HG03575 (cell line): ENCODE measurements around the gene RAD54L2.
"Not testable (repeated sequence)": the region's sequence is repeated elsewhere in the genome, so short reads cannot be mapped to it uniquely, and the experiment has no call there.

Source experiments
- ATAC-seq: cut with Tn5 transposase; IDR thresholded peaks from one replicate; pipeline ENCODE4 v1.9.1; 2021; ENCODE audit not compliant: unreplicated experiment, insufficient number of reproducible peaks, low FRiP score; ENCODE audit errors: extremely low read depth

The RAD54L2 gene

DNA sequence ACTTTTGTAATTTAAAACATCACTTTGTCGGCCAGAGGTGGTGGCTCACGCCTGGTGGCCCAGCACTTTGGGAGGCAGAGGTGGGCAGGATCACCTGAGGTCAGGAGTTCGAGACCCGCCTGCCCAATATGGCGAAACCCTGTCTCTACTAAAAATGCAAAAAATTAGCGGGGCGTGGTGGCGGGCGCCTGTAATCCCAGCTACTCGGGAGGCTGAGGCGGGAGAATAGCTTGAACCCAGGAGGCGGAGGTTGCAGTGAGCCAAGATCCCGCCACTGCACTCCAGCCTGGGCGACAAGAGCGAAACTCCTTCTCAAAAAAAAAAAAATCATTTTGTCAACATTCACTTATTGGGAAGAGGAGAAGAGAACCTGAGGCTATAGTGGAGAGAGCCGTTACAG, 888 bp upstream of the RAD54L2 start:
- ATAC-seq = not testable (repeated sequence)

DNA sequence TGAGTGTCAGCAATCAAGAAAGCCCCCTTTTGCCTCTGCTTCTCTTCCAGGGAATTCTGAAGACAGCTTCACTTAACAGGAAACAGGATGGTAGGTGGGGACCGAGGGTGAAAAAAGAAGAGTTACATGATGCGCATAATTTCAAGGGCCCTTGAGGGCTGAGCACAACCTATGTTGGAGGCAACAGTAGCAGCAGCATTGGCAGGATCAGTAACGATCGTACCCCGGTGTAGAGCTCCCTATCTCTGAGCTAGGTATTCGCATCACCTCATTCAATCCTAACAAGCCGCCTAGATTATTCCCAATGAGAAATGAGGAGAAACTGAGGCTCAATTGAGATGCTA, 432 bp upstream of the RAD54L2 start:
- ATAC-seq = no peak

DNA sequence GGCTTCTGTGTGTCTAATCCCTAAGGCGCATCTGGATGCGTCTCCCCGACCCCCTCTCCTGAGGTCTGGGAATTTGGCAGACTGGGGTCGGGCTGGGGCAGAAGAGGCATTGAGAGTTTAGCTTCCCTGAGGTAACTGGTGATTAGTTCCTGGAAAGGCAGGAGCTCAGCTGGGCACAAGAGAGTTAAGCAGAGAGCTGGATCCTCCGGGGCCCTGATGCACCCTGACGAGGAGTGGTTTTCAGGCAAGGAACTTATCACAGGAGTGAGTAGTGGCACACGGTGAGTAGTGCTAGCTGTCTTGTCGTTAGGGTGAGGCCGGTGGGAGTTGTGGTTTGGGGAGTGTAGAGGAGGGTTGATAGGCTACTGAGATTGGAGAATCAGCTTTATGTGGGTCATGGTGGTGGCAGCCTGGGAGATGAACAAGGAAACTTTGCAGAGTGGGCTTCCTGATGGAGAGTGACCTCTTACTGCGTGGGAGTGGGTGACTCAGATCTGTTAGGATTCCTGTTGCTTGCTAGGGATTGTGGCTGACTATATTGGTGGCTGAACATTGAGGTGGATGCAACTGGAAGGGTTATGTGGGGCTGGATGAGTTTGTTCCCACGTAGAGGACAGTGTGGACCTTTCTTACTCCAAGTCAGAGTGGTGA, 897 bp downstream of the RAD54L2 start:
- ATAC-seq = no peak

DNA sequence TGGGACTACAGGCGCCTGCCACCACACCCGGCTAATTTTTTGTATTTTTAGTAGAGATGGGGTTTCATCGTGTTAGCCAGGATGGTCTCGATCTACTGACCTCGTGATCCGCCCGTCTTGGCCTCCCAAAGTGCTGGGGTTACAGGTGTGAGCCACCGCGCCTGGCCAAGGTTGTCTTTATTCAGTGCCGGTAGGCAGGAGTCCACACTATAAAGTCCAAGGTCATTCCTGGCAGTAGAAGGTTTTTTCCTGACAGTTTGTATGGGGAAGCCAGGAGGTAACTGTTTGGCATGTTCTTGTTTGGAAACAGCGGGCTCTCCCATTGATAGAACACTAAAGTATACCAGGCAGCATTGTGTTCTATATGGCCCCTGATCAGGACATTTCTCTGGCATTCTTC, 4.1 kb downstream of the RAD54L2 start:
- ATAC-seq = not testable (repeated sequence)

DNA sequence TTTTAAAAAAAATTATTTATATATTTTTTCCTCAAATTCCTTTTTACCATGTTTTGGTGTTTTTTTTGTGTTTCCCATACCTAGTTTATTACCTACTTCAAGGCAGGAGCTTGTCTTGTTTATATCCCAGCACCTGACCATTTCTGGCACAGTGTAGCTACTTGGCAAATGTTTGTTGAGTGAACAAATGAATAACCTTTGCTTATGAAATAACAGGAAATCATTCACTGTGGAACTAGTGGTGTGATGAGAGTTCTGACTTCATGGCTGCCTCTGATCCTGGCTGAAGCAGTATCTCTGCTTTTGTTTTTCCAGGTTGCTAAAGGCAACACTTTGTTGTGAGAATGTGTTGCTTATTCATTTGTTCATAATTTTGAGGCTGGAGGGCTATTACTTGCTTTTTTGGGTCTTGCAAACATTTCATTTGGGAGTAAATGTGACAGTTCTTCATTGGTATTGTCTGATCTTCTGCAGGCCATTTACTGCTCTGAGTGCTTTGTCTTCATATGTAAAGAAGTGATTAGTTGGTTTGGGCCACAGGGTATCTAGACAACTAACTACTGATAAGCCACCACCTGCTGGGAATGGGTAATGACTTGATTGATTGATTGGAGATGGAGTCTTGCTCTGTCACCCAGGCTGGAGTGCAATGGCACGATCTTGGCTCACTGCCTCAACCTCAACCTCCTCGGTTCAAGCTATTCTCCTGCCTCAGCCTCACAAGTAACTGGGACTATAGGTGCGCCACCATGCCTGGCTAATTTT, 5.7 kb downstream of the RAD54L2 start:
- no peak for ATAC-seq

DNA sequence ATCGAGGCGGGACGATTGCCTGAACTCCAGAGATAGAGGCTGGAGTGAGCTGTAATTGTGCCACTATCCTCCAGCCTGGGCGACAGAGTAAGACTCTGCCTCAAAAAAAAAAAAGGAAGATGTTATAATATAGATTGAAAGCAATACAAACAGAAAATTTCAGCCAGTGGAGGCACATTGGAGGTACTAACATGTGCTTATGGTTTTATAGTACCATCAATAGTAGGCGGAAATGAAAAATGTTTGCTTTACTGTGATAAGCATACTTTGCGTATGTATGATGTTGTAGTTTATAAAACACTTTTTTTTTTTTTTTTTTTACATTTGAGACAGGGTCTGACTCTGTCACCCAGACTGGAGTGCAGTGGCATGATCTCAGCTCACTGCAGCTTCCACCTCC, 8.8 kb downstream of the RAD54L2 start:
- ATAC-seq = no peak

DNA sequence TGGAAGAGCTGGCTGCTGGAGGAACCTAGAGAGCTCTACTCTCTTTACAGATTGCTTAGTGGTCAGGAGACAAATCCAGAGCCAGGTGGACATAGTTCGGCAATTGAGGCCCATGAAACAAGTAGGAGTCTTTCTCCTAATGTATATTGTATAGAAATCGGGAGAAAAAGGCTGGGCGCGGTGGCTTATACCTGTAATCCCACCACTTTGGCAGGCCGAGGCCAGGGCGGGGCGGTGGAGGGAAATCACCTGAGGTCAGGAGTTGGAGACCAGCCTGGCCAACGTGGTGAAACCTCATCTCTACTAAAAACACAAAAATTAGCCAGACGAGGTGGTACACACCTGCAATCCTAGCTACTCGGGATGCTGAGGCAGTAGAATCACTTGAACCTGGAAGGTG, 10.8 kb downstream of the RAD54L2 start:
- ATAC-seq = no peak

DNA sequence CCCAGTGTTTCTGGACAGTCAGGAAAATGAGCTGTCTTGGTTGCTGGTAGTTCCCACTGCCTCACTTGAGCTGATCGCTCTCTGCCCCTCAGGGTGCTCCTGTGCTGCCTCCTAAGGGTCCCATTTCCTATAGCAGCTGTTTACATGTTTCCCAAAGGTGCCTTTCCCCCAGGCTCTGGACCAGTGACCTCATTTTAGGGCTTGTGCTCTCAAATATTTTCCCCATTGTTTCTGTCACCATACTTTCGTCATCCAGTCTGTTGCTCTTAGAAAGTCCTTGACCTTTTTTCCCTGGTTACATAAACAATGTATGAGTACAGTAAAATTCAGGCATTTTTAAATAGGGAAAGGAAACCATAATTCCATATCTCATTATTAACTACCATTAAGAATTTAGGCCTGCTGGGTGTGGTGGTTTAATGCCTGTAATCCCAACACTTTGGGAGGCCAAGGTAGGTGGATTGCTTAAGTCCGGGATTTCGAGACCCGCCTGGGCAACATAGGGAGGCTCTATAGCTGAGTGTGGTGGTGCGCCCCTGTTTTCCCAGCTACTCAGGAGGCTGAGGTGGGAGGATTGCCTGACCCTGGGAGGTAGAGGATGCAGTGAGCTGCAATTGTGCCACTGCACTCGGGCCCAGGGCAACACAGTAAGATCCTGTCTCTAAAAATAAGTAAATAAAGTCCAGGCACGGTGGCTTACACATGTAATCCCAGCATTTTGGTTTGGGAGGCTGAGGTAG, 11.7 kb downstream of the RAD54L2 start:
- no peak for ATAC-seq

DNA sequence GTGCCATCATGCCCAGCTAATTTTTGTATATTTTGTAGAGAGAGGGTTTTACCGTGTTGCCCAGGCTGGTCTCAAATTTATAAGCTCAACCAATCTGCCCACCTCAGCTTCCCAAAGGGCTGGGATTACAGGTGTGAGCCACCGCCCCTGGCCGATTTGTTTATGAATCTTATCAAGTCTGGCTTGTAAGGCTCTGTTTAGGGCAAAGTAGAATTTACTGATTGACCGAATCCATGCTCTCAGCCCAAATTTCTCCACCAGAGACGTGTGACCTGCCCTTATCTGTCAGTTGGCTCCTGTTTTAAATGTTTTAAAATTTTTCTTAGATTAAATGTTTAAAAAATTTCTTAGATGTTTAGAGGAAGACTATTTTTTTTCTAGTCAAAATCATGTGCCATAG, 19.5 kb downstream of the RAD54L2 start:
- ATAC-seq = no peak

DNA sequence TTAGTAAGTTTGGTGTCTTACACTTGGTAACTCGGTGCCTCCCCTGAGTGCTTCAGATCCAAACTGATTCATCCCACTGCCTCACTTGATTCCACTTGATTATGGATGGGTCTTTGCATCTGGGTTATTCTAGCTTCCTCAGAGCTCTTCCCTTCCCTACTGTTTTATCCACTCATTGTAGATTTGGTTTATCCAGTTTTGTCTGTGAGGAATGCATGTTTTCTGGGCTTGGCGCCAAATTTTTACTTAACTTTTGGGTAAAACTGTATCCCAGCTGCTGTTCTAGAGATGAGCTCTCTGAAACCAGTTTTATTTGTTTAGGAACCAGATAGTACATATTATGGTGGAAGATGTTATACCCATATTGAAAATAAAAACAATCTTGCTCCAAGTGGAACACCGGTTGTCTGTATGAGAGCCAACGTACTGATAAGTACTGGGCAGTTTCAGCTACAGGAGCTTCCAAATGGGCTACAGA, 20.9 kb downstream of the RAD54L2 start:
- no peak for ATAC-seq

DNA sequence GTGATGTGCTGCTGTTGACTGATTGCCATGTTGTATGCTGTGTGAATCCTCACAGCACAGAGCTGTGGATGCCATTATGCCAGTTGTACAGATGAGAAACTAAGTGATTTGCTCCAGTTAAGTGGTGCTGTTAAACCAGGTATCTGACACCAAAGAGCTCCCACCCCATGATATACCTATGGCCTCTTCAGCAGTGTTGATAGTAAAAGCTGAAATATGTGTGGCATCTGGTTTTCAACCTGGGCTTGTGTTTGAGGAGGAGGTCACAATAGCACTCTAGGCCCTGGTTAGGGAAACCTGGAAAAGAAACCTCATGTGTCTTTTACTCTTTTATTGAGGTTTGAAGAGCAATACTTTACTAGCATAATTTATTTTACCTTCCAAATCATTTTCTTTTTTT, 21.4 kb downstream of the RAD54L2 start:
- no peak for ATAC-seq

DNA sequence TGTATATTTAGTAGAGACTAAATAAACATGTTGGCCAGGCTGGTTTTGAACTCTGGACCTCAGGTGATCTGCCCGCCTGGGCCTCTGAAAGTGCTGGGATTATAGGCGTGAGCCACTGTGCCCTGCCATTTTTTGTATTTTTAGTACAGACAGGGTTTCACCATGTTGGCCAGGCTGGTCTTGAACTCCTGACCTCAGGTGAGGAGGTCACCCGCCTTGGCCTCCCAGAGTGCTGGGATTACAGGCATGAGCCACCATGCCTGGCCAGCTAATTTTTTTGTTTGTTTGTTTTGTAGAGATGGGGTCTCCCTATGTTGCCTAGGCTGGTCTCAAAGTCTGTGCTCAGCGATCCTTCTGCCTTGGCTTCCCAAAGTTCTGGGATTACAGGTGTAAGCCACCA, 23.9 kb downstream of the RAD54L2 start:
- not testable (repeated sequence) for ATAC-seq

DNA sequence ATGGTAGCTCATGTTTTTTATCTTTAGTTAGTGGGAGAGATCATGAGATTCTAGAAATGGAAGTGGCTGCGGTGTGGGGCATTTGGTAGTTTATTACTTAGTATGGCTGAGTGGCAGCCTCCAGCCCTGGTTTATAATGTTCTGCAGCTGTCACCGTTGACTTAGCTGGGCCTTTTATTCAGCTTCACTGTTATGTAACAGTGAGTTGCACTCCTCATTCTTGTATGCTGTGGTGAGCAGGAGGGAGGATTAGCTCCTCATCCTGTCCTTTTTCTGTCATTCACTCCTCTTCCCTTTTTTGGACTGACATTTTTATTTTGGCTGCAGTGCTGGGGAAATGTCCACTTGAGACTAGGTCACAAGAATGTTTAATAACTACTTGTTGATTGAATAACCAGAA, 29.5 kb downstream of the RAD54L2 start:
- no peak for ATAC-seq

DNA sequence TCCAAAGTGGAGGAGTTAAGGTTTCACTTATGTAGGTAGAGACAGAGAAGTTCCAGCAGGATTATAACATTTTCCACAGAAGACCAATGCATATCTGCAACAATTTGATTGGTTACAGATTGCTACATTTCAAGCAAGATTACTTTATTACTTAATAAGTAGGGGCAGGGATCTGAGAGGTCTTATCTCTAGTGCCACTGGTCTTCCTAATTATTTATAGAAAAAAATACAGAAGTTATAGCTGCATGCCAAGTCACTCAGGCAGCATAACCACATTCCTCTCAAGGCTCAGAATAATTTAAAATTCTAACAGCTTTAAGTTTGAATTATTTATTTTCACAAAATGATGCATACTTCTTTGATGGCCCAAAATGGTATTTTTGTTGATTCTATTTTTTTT, 30.5 kb downstream of the RAD54L2 start:
- no peak for ATAC-seq

DNA sequence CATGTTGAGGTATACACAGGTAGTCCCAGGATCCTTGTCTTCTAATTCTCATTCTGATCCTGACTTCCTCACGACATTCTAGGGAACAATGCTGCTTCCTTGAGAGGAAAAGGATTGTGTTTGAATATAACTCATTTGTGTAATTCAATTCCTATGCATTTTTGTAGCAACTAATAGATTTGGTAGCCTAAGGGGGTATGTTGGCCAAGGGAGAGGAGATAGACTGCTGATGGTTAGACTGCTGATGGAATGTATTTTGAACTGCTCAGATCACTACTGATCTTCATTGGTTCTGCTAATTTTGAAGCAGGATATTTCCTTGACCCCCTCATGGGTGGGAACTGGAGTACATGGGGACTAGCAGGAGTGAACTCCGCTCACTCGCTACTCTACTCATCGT, 39.7 kb downstream of the RAD54L2 start:
- no peak for ATAC-seq

DNA sequence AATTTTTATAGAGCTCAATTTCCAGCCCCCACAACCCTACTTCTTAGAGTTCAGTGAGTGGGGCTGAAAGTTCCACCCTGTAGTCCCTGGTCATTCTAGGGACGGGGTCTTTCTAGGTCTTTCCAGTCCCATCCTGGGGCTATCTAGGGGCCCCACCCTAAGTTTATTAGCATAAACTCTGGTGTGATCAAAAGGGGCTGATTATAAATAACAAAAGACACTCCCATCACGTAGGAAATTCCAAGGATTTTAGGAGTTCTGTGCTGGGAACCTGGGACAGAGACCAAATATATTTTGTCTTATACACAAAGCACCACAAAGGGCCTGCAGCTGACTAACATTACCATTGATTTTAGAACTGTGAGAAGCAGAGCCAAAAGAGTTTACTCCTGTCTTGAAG, 41.9 kb downstream of the RAD54L2 start:
- no peak for ATAC-seq

DNA sequence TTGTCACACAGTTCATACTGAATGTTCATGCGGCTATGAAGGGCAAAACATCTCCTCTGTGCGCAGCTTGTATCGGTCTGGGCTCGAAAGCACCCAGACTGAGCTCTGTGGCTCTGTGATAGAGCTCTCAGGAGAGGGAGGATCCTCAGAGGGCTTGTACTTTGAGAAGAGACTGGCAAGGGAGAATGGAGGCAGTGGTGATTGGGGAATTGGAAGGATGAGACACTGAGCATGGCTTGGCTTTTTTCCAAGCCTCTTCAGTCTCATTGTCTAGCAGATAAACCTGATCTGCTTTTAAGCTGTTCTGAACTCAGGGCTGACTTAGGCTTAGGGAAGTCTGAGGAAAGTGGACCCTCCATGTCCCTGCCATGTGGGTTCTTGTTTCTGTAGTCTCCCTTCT, 43.0 kb downstream of the RAD54L2 start:
- no peak for ATAC-seq

DNA sequence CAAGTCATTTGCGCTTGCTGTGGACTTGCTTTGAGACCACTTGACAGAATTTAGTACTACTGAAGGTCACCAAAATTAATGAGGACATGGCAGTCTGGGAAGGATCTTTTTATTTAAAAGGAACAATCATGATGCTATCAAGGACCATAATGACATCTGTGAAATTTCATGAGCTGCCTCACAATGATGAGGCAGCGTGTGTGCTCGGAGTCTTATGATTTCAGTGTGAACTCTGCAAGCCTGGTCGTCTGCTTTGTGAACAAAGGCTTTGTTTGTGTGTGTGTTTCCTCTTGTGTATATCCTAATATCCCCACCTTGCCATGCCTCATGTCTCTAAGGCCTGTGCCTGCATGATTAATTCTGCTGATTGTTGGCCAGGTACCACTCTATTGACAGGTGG, 46.7 kb downstream of the RAD54L2 start:
- no peak for ATAC-seq

DNA sequence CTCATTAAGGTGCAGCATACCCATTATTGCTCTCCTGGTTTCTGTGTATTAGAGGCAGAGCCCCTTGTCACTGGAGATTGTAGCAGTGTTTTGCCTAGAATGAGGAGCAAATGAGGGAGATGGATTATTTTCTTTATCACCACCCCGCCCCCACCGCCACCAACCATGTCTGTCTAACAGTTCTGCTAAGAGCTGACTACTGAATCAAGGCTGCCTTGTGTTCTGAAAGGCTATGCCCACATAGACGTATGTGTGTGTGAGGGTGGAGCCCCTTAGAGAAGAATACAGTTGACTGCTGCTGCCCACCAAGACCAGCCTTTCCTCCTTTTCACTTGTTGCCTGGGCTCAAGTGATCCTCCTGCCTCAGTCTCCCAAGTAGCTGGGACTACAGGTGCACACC, 47.4 kb downstream of the RAD54L2 start:
- no peak for ATAC-seq
